ENCODE results near the gene CCNB1IP1.
"Not testable (repeated sequence)": the region's sequence is repeated elsewhere in the genome, so short reads cannot be mapped to it uniquely, and the experiment has no call there.

The CCNB1IP1 gene

DNA sequence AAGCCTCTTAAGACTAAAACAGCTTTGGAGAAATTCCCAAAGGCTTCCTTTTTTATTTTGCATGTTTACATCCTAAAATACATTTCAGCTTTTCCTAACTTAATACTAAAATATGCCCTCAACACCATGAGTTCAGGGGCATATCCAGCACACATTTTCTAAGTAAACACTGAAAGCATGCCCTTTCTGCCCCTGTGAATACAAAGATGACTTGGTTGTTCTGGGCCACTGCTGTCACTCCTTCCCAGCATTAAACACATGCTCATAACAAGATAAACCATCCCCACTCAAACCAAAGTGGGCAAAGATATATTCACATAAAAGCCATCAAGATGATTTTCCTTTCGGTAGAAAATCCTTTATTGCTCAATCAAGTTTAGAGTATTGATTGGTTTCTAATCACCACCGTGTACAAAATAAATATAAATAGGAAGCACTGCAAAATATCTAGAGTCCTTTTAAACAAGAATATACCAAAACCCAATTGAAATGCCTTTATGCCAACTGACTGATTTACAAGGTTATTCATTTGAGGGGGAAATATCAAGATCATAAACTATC, 1.9 kb downstream of the CCNB1IP1 start:
- DNase-seq = no peak

DNA sequence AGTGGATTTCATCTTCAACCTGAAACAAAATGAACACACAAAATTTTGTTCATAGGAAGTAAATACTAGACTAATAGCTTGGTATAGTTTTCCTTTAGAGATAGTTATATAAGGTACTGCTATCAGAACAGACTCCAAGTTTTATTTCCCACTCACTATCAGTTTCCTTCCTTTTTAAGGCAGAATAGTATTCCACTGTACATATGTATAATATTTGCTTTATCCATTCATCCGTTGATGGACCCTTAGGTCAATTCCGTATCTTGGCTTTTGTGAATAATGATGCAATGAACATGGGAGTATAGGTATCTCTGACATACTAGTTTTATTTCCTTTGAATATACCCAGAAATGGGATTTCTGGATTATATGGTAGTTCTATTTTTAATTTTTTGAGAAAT, 3.7 kb downstream of the CCNB1IP1 start:
- no peak for DNase-seq

DNA sequence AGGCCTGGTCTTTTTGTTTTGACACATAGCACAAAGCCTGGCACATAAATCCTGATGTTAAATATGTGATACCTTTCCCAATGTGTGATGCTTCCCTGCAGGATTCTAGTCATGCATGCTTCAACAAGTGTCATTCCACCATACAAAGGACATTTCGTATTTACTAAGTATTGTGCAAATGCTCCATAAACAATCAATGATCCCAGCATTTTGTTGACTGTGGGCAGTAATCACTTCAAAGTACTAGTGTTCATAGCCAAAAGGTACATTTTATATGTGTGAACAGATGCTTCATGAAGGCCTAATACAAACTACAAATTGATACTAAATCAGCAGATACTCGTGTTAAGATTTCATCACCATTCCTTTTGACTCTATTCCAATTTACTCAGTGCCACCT, 4.4 kb downstream of the CCNB1IP1 start:
- DNase-seq = no peak

GRCh38 chr14:20327005-20327869, 5.8 kb downstream of the CCNB1IP1 start:
- peak; percentile 74 for DNase-seq

DNA sequence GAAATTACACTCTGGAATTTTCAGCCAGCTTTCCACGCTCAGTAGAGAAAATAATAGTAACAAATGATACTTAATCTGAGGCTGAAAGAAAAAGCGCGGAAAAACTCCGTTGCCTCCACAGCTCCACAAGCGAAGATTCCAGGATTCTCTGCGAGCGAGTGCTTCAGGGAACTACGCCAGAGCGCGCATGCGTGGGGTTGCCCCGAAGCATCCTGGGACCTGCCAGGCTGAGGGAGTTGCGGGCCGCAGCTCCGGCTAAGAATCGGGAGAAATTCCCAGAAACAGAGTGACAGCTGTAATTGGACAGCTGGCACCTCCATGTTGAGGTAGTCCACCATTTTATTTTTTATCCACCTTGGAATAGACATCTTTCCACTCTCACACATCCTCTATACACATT, 15.4 kb downstream of the CCNB1IP1 start:
- no peak for DNase-seq

DNA sequence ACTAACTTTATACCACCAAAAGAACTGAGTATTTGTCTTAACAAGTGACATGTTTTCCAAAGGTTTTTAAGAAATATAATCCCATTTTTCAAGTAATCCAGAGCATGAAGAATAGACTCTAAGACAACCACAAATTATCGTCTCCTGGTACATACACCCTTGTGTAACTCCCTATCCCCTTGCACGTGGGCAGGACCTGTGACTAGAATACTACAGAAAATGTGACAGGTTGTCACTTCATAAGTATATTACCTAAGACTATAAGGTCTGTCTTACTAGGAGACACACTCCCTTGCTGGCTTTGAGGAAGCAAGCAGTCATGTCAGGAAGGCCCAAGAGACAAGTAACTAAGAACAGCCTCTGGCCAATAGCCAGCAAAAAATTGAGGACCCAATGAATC, 19.1 kb downstream of the CCNB1IP1 start:
- DNase-seq = no peak

- no peak for DNase-seq
Measured at GRCh38 chr14:20306079-20306423, 27.0 kb downstream of the CCNB1IP1 start.

DNA sequence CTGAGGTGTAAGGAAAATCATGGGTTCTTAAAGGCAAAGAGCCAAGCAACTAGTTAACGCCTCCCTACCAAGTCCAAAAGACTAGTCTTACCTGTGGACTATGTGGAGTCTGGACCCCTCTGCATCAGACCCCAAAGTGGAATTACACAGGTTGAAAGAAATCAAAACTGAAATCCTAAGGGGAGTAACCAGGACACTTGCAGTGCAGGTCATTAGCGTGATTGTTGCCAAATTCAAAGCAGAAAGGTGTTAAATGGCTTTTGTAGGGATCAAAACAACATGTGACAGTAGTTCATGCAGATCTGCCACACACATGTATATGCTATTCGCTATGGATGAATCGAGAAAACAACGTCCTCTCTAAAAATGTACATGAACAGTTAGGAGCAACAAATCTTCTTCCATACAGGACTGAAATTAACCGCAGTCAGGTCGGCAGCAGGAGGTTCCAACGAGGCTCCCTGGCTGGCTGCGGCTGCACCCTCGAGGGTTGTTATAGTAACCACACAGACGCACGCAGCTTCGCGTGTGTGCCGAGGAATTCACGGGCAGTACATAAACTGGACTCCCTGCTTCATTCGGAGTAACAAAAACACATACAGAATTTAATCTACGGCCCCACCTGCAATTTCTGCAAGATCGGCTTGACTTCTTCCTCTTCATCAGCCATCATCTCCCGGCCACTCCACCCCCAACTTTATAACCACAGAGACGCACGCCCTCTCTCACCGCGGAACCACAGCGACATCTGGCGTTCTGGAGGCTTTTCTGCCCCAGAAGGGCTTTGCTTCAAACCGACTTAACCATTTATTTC, 27.6 kb downstream of the CCNB1IP1 start, which contains the start of gene TTC5:
TTC5 (minus strand) TSS at position 687 of the 814 bp plus-strand sequence; CDS start at position 673, 14 bp downstream.
- DNase-seq = peak; percentile 92

DNA sequence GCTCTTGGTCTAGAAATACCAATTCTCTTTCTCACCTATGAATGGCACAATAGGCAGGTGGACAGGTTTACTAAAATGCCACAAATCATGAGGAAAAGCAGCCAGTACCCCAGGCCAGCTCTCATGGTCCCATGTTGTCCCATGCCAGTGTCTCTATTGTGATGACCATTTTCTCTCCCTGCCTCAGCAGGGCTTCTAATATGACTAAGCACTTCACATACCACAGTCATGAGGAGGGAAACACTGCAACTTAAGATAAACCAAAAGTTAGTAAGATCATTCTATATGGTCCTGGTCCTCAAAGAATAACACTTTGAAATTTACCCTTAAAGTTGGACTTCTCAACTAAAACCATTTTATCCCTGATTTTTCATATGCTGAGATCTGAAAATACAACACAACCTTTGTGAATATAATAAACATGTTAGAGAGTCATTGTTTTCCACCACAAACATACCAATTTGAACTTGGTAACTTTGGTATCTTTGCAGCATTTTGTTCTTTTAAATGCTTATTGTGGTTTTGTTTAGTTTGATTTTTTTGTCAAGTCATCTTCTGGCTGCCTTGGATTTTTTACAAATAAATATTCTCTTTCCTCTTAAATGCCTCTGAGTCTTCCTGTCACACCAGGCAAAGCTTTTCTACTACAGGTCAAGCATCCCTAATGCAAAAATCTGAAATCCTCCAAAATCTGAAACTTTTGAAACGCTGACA, 30.9 kb downstream of the CCNB1IP1 start:
- no peak for DNase-seq

DNA sequence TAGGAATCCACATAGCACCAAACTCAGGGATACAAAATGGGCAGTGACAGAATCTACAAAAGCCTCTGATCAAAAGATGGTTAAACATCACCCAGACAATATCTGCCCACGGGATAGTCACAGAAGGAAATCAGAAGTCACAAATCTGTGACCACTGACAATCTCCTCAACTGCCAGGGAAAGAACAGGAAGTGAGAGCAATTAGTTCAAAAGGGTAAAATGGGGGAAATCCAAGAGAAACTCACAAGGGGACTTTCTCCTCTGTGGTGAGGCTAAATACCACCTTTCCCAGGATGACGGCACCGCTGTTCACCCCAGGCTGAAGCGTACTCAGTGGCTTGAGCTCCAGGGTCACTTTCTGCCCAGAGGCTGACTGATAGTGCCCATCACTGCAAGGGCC, 38.0 kb downstream of the CCNB1IP1 start:
- no peak for DNase-seq

- DNase-seq = no peak
Measured at GRCh38 chr14:20294636-20295035, 38.4 kb downstream of the CCNB1IP1 start.

GRCh38 chr14:20281998-20282397, 51.1 kb downstream of the CCNB1IP1 start:
- not testable (repeated sequence) for DNase-seq

GRCh38 chr14:20280265-20280664, 52.8 kb downstream of the CCNB1IP1 start:
- not testable (repeated sequence) for DNase-seq

- DNase-seq = peak; percentile 41
Measured at GRCh38 chr14:20278414-20278813, 54.7 kb downstream of the CCNB1IP1 start.

DNA sequence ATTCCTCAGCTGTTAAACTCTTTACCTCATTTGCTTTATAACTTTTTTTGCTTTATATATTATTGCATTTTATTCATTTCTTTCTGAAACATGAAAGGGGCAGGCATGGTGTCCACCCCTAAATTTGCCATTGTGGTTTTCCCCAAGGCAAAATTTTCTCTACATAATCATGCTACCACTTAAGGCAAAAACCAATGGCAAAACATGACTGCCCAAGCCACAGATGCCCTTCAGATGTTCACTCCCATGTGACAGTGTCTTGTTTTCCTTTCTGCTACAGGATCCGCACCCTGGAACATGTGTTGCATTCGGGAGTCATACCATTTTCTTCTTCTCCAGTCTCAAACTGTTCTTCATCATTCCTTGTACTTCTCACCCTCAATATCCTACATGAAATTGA, 55.7 kb downstream of the CCNB1IP1 start:
- DNase-seq = no peak

GRCh38 chr14:20274062-20274461, 59.0 kb downstream of the CCNB1IP1 start:
- DNase-seq = no peak

DNA sequence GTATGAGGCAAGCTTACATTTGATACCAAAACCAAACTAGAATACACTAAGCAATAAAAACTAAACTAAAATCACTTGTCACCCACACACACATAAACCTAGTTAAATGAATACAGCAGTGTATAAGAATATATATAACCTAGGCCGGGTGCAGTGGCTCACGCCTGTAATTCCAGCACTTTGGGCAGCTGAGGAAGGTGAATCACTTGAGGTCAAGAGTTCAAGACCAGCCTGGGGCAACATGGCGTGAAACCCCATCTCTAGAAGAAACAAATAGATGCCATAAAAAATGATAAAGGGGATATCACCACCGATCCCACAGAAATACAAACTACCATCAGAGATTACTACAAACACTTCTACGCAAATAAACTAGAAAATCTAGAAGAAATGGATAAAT, 68.7 kb downstream of the CCNB1IP1 start:
- not testable (repeated sequence) for DNase-seq

DNA sequence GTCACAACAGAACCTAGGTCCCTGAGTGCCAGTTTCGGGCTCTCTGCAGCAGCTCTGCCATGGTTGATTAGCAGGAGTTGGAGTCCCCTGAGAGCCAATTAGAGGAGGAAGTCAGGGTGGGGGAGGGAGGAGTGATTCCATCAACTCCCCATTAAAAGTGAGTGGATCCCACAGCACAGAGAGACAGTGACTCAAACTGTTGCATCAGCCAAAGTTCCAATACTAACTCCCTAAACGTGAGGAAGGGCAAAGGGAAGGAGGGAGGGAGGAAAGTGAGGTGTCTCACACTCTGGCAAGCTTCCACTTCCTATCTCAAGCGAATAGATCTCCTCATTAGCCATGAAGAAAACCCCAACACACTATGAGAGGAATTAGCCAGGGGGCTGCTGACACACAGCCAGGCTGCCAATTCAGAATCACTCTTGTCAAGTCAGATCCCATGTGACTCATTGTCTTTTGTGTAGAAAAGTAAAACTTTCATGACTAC, 70.4 kb downstream of the CCNB1IP1 start:
- DNase-seq = no peak
